ELR (cell line): ENCODE measurements around the gene MYEOV.

ENCODE experiments used
- DNase-seq: peaks from one replicate; pipeline ENCODE4 v3.0.0-alpha.2; 2015; ENCODE audit warnings: low read depth

MYEOV gene

GRCh38 chr11:69287968-69288882, 5.7 kb upstream of the MYEOV start:
- DNase-seq, result no peak

- no peak for DNase-seq
Measured at GRCh38 chr11:69288883-69289242, 5.1 kb upstream of the MYEOV start.

GRCh38 chr11:69290806-69291205, 3.1 kb upstream of the MYEOV start:
- no peak for DNase-seq

DNA sequence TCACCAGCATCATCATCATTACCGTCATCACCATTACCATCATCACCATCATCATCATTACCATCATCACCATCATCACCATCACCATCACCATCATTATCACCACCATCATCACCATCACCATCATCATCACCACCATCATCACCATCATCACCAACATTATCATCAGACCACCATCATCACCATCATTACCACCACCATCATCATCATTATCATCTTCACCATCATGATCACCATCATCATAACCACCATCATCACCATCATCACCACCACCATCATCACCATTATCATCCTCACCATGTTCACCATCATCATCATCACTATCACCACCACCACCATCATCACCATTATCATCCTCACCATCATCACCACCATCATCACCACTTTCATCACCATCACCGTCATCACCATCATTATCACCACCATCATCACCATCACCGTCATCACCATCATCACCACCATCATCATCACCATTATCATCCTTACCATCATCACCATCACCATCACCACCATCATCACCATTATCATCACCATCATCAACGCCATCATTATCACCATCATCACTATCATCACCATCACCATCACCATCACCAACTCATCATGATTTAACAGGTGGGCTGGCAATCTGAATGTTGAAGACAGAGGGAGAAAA, 2.4 kb upstream of the MYEOV start:
- no peak for DNase-seq

GRCh38 chr11:69292221-69292648, 1.7 kb upstream of the MYEOV start:
- DNase-seq, result no peak

DNA sequence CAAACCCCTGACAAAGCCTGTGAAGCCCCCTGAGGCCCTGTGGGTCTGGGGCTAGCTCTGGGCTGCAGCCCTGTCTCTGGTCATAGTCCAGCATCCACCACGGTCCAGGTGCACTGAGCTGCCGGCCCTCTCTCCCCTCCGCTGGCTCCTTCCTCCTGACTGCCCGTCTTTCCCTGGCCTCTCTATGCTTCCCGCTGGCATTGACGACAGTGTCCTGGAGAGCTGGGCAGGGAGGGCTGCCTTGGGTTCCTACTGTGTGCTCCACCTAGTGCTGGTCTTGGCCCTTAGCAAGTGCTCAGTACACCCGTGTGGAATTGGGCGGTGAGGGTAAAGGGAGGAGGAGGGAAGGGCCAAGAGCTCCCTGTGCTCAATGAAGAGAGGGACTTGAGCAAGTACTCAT, 868 bp upstream of the MYEOV start:
- peak; percentile 39 for DNase-seq

GRCh38 chr11:69294571-69295078, 670 bp downstream of the MYEOV start:
- DNase-seq, result no peak

DNA sequence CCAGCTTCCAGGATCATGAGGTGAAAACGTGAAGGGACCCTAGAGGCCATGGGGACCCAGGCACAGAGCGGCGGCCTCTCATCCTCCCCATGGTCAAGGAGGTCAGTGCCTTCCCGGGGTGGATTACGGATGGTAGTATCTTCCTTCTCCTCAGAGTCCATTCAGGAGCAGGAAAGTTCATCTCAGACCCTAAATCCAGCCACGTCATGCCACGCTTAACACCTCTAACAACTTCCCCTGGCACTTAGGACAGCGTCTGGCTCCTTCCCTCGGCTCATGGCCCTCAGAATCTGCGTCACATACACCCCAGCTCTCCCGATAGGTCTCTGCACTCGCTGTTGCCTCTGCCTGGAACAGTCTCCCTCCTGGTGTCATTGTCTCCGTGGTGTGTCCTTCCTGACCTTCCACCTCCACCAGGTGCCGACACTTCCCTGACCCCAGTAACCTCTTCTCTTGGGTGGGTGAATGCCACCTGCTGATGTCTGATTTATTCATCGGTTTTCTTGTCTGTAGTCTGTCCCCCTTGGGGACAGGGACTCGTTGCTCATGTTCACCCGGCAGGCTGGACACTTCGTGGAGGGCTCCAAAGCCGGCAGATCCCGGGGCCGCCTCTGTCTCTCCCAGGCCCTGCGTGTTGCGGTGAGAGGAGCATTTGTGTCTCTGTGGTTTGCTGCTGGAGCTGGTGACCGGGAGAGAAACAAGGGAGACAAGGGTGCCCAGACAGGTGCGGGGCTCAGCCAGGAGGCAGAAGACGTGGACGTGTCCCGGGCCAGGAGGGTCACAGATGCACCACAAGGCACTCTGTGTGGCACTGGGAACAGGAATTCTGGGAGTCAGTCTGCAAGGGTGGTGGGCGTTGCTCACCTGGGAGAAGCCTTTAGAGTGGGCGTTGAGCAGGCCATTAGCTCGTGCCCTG, 1.4 kb downstream of the MYEOV start:
- no peak for DNase-seq

GRCh38 chr11:69295995-69296889, 2.3 kb downstream of the MYEOV start:
- peak; percentile 75 for DNase-seq

DNA sequence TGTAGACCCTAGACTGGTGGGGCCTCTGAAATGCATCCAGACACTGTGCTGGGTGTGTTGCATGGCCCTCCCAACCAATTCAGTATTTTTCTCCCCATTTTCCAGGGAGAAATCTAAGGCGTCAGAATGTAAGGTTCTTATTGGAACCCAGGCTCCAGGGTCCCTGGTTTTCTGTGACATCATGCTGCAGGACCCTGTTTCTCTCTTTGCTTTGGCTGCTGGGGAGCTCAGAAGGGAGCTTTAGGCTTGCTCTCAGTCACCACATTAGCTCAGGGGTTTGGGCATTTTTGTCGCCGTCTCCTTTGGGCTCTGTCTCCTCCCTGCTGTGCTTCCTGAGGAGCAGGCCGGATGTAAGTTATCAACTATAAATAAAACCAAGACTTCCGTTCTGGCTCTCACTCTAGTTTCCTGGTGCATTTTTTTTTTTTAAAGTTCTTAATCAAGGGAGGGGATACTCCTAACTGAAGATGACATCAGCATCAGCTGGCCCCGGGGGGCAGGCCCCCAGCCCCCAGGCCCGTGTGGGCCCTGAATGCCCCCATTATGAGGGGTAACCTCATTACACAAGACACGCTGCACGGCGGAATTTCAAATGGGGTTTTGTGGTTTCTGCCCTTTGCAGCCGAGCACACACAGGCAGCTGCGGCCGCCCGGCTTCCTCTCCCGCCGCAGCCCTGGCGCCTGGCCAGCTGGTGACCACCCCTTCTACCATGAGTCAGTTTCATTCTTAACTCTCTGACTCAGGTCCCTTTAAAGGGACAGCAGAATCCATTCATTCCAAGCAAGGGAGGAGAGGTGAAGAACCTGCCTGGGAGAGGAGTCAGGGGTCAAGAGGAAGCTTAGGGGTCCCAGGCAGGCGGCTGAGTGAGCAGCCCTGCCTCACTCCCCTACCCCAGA, 3.2 kb downstream of the MYEOV start:
- peak; percentile 100 for DNase-seq

GRCh38 chr11:69297787-69298266, 3.9 kb downstream of the MYEOV start:
- no peak for DNase-seq

DNA sequence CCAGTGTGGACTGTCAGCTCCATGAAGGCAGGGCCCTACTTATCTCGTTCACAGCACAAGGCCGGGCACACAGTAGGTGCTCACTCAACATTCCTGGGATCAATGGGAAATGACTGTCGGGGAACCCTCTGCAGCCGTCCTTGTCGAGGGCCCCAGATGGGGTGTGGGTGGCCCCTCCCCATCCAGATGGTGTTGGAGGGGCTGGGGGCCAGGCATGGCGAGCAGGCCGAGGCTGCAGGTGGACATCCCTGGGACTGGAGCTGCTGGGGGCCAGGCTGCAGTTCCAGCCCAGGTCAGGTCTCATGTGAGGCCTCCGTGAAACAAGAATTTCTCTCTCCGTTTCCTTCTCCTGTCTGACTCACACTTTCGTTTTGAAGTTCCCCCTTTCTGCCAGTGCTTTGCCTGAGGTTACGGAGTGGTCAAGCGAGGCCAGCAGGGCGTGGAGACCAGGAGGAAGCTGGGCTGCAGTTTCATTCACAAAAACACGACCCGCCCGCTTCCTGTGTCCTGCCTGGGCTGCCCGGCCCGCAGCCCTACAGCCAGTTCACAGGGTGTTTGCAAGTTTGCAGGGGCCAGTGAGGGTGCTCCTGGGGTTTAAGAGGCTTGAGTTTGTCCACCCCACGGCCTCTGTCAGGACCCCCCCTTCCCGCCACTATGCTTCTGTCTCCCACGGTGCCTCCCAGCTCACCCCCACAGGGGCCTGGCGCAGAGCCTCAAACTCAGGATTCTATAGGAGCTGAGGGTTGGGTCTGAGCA, 4.5 kb downstream of the MYEOV start:
- DNase-seq, result peak; percentile 98

- peak; percentile 83 for DNase-seq
Measured at GRCh38 chr11:69299023-69299461, 5.1 kb downstream of the MYEOV start.

DNA sequence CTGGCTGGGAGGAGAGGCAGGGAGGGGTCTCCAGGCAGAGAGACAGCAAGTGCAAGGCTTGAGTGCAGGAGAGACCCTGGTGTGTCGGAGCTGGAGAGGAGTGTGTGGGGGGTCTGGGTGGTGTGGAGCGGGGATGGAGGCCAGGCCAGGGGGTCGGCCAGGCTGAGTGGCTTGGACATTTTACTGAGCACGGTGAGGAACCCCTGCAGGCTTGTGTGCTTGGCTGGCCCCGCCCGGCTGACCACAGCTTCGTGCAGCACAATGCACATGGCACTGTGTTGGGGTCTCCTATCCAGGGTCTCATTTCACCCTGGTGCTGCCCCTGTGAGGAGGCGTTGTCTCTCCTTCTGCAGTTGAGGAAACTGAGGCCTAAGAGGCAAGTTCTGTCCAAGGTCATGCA, 5.6 kb downstream of the MYEOV start:
- DNase-seq, result no peak

DNA sequence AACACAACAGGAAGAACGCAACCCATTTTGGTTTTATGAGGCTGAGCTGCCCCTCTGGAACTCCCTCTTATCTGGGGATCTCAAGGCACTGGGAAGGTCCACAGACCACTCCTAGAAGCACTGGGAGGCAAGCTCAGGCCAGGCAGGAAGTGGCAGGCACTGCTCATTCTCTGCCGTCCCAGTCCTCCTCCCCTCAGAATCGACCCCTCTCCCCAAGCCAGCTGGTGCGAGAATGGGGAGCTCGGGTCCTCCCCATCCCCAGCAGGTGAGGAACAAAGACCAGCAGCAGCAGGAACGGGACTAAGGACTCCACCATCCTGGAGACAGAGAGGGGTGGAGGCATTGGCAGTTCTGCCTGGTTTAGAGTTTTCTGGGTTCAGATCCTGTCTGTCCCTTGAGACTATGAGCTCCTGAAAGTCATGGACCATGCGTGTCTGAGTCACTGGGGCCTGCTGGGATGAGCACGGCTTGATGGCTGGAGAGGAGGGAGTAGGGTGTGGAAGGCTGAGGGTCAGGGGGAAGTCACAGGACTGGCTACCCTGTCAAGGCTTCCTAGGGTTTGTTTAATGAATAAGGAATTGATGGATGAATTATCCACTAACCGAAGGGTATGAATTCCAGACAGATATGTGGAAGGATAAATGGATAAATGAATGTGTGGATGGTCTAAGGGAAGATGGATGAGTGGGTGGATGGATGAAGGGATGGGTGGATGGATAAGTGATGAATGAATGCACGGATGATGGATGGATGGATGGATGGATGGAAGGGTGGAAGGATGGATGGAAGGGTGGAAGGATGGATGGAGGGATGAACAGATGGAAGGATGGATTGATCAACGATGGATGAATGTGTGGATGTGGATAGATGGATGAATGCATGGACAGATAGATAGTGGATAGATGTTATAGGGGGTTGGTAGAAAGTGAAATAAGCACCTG, 6.4 kb downstream of the MYEOV start:
- DNase-seq, result peak; percentile 89

DNA sequence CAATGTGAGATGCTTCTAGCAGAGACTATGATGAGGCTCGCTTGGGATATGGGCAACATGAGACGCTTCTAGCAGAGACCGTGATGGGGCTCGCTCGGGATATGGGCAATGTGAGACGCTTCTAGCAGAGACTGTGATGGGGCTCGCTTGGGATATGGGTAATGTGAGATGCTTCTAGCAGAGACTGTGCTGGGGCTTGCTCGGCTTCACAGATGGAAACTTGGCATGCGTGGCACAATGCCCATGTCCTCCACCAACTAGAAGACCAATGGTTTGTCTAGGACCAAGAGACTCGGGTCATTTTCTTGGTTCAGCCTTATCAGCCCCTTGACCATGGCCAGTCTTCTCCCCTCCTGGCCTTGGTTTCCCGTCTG, 7.1 kb downstream of the MYEOV start:
- no peak for DNase-seq

DNA sequence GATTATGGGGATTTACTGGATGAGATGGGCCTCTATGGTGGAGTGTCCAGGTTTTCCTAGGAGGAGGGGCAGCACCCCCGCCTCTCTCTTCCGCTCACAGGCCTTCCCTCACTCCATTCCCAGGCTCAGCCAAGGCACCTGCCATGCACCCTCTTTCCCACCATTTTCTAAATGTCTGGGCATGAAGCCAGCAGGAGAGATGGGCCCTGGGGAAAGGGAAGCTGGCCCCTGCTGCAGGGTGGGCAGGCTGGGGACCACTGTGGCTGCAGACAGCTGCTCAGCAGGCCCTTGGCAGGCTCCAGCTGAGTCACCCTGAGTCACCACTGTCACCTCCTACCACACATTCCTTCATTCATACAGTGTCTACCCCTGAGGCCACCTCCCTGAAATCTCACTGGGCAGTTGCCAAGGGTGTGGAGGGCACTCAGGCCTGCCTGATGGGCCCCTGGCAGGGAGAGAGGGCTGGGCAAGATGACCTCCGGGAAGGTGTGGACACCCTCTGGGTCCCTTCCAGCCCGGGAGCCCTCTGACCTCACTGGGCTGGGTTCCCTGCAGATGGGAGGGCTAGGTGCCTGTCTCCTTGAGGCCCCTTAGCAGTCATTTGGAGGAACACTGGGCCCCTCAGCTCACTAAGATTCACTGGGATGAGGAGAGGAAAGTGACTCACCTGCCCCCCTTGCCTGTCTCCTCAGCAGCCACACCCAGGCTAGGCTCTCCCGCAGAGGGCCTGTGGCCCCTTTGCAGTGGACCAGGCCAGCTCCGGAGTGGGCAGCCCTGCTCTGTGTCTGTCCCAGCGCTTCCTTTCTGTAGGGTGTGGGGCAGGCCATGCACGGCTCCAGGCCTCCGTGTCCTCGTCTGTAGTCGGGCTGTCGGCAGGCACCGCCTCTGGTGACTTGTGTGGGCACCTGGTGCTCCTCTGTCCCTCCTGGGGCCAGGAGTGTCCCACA, 7.8 kb downstream of the MYEOV start:
- DNase-seq, result peak; percentile 98
